ENCODE results near the gene OGDH. TPM values are rescaled to one million over a fixed set of nuclear protein-coding genes. Genes with fewer than 3 reads are reported as not detected.

OGDH gene
- total and polyA plus RNA-seq, 10 of the 15 experiments (the other 5 are each of a cell fraction or from before 2014, with no cell fraction given), result 4.1 to 103 (median 48.4) TPM

- TF ChIP-seq, protein P1, sequence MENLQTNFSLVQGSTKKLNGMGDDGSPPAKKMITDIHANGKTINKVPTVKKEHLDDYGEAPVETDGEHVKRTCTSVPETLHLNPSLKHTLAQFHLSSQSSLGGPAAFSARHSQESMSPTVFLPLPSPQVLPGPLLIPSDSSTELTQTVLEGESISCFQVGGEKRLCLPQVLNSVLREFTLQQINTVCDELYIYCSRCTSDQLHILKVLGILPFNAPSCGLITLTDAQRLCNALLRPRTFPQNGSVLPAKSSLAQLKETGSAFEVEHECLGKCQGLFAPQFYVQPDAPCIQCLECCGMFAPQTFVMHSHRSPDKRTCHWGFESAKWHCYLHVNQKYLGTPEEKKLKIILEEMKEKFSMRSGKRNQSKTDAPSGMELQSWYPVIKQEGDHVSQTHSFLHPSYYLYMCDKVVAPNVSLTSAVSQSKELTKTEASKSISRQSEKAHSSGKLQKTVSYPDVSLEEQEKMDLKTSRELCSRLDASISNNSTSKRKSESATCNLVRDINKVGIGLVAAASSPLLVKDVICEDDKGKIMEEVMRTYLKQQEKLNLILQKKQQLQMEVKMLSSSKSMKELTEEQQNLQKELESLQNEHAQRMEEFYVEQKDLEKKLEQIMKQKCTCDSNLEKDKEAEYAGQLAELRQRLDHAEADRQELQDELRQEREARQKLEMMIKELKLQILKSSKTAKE (IDR thresholded peaks at IDR 0.05; ENCODE audit: low read depth, poor library complexity, severe bottlenecking), result peak; percentile 98
- TF ChIP-seq E2F4 (IDR thresholded peaks at IDR 0.05; ENCODE audit: low read depth, low read length), result no peak
- no peak for TF ChIP-seq E2F8 (IDR thresholded peaks at IDR 0.05; ENCODE audit: low read depth, partially characterized antibody)
- no peak; the same call in 1 of the 2 replicates for TF ChIP-seq RBBP5 (conservative IDR thresholded peaks at IDR 0.05)
- TF ChIP-seq RFX5 (IDR thresholded peaks at IDR 0.05; ENCODE audit: low read depth, low read length), result no peak
- TF ChIP-seq TAF1 (IDR thresholded peaks at IDR 0.05; ENCODE audit: borderline replicate concordance, low read depth, low read length), result no peak
- peak; percentile 81 for TF ChIP-seq MTA2 (IDR thresholded peaks at IDR 0.05; ENCODE audit: low read depth)
- TF ChIP-seq CBX5 (IDR thresholded peaks at IDR 0.05; ENCODE audit: low read depth), result no peak
- no peak for TF ChIP-seq MYB (IDR thresholded peaks at IDR 0.05; ENCODE audit: borderline replicate concordance, low read depth, low read length)
- peak; percentile 98 for TF ChIP-seq RAD51 (IDR thresholded peaks at IDR 0.05)
- TF ChIP-seq PAX5 (IDR thresholded peaks at IDR 0.05; ENCODE audit: borderline replicate concordance, low read depth, low read length), result peak; percentile 70
- peak; percentile 34; the same call in 1 of the 2 replicates for TF ChIP-seq CHD2 (IDR thresholded peaks at IDR 0.05; ENCODE audit: borderline replicate concordance, low read depth, low read length)
- peak; percentile 51; the same call in 1 of the 2 replicates for TF ChIP-seq CBFB (IDR thresholded peaks at IDR 0.05; ENCODE audit: low read depth)
- TF ChIP-seq ATF2 (IDR thresholded peaks at IDR 0.05; ENCODE audit: low read length), result peak; percentile 86
- 0 out of 2 replicates have a peak, but pooled peaks have one; percentile 24 for TF ChIP-seq NKRF (conservative IDR thresholded peaks at IDR 0.05)
- peak; percentile 86 for TF ChIP-seq SPI1 (IDR thresholded peaks at IDR 0.05; ENCODE audit: borderline replicate concordance, insufficient read depth, low read depth, low read length)
- no peak for TF ChIP-seq ZNF207 (IDR thresholded peaks at IDR 0.05; ENCODE audit: borderline replicate concordance)
- peak; percentile 26; the same call in 1 of the 2 replicates for TF ChIP-seq RAD21 (IDR thresholded peaks at IDR 0.05; ENCODE audit: insufficient read depth, low read depth, low read length)
- TF ChIP-seq MXI1 (IDR thresholded peaks at IDR 0.05; ENCODE audit: low read depth, low read length), result no peak; the same call in 1 of the 2 replicates
Observed at GRCh38 chr7:44633254-44634186, 27.1 kb downstream of the OGDH start (continued).
